Measurements from ENCODE around the gene CETN2. TPM values are rescaled to one million over a fixed set of nuclear protein-coding genes. Genes with fewer than 3 reads are reported as not detected.
"Not testable (repeated sequence)": the region's sequence is repeated elsewhere in the genome, so short reads cannot be mapped to it uniquely, and the experiment has no call there.

Gene CETN2
- total RNA-seq, 1 donor from 2014 or later: 58.2 TPM

GRCh38 chrX:152845618-152846240, 15.2 kb upstream of the CETN2 start:
- Mint-ChIP-seq H3K4me3 (ENCODE audit: low read depth) (no peak overlapping the region), H3K4me1 (ENCODE audit: low read depth) (no peaks in the 10 kb centered on the region), H3K36me3 (ENCODE audit: insufficient read depth) (peaks cover 9% of the 10 kb centered on the region), H3K27ac (no peak overlapping the region), H3K9me3 (ENCODE audit: low read depth) (peaks cover 13% of the 10 kb centered on the region), H3K27me3 (no peaks in the 10 kb centered on the region)
- TF ChIP-seq, protein P1, sequence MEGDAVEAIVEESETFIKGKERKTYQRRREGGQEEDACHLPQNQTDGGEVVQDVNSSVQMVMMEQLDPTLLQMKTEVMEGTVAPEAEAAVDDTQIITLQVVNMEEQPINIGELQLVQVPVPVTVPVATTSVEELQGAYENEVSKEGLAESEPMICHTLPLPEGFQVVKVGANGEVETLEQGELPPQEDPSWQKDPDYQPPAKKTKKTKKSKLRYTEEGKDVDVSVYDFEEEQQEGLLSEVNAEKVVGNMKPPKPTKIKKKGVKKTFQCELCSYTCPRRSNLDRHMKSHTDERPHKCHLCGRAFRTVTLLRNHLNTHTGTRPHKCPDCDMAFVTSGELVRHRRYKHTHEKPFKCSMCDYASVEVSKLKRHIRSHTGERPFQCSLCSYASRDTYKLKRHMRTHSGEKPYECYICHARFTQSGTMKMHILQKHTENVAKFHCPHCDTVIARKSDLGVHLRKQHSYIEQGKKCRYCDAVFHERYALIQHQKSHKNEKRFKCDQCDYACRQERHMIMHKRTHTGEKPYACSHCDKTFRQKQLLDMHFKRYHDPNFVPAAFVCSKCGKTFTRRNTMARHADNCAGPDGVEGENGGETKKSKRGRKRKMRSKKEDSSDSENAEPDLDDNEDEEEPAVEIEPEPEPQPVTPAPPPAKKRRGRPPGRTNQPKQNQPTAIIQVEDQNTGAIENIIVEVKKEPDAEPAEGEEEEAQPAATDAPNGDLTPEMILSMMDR (IDR thresholded peaks at IDR 0.05; ENCODE audit: unreplicated experiment): no peak
- DNase-seq (ENCODE audit: low spot score, unreplicated experiment): no peak

DNA sequence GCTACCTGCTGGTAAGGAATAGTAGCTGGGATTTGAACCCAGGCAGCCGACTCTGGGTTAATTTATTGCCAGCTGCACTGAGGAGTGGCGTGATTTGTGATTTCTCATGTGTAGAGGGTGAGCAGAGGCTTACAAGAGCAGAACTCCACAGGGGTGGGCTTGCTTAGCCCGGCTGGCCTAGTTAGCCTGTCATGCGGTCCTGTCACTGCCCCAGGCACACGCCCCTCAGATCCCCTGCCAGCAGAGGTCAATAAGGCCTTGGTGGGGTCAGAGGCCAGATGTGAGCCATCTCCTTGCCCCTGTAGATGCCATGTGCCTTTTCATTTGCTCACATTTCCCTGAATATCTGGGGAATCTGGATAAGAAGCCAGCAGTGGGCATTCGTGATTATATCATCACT, 13.7 kb upstream of the CETN2 start:
- peaks cover 13% of the 10 kb centered on the region for H3K9me3 Mint-ChIP-seq (ENCODE audit: low read depth)
- no peak overlapping the region for H3K27ac Mint-ChIP-seq
- peaks cover 8% of the 10 kb centered on the region for H3K36me3 Mint-ChIP-seq (ENCODE audit: insufficient read depth)
- no peak overlapping the region for H3K4me3 Mint-ChIP-seq (ENCODE audit: low read depth)
- TF ChIP-seq, protein P1 (IDR thresholded peaks at IDR 0.05; ENCODE audit: unreplicated experiment): no peak
- no peaks in the 10 kb centered on the region for H3K27me3 Mint-ChIP-seq
- DNase-seq (ENCODE audit: low spot score, unreplicated experiment): no peak
- peaks cover 3% of the 10 kb centered on the region for H3K4me1 Mint-ChIP-seq (ENCODE audit: low read depth)

- H3K27me3 Mint-ChIP-seq: no peaks in the 10 kb centered on the region
- TF ChIP-seq, protein P1 (IDR thresholded peaks at IDR 0.05; ENCODE audit: unreplicated experiment): no peak
- no peak overlapping the region for H3K4me3 Mint-ChIP-seq (ENCODE audit: low read depth)
- no peak overlapping the region for H3K27ac Mint-ChIP-seq
- H3K4me1 Mint-ChIP-seq (ENCODE audit: low read depth): peaks cover 3% of the 10 kb centered on the region
- H3K9me3 Mint-ChIP-seq (ENCODE audit: low read depth): peaks cover 14% of the 10 kb centered on the region
- DNase-seq (ENCODE audit: low spot score, unreplicated experiment): no peak
- peaks cover 12% of the 10 kb centered on the region for H3K36me3 Mint-ChIP-seq (ENCODE audit: insufficient read depth)
These were observed 13.3 kb upstream of the CETN2 start for GRCh38 chrX:152843852-152844251.

GRCh38 chrX:152842772-152843338, 12.3 kb upstream of the CETN2 start:
- Mint-ChIP-seq H3K9me3 (ENCODE audit: low read depth) (peaks cover 18% of the 10 kb centered on the region), H3K4me3 (ENCODE audit: low read depth) (no peak overlapping the region), H3K27me3 (no peaks in the 10 kb centered on the region), H3K36me3 (ENCODE audit: insufficient read depth) (peaks cover 15% of the 10 kb centered on the region), H3K27ac (no peak overlapping the region), H3K4me1 (ENCODE audit: low read depth) (peaks cover 4% of the 10 kb centered on the region)
- DNase-seq (ENCODE audit: low spot score, unreplicated experiment): no peak
- TF ChIP-seq, protein P1 (IDR thresholded peaks at IDR 0.05; ENCODE audit: unreplicated experiment): no peak

GRCh38 chrX:152835470-152835869, 4.9 kb upstream of the CETN2 start:
- not testable (repeated sequence) for H3K27ac Mint-ChIP-seq; H3K4me3 Mint-ChIP-seq (ENCODE audit: low read depth); DNase-seq (ENCODE audit: low spot score, unreplicated experiment); H3K27me3 Mint-ChIP-seq
- Mint-ChIP-seq H3K36me3 (ENCODE audit: insufficient read depth) (peaks cover 28% of the 10 kb centered on the region), H3K9me3 (ENCODE audit: low read depth) (peaks cover 38% of the 10 kb centered on the region), H3K4me1 (ENCODE audit: low read depth) (peaks cover 14% of the 10 kb centered on the region)

DNA sequence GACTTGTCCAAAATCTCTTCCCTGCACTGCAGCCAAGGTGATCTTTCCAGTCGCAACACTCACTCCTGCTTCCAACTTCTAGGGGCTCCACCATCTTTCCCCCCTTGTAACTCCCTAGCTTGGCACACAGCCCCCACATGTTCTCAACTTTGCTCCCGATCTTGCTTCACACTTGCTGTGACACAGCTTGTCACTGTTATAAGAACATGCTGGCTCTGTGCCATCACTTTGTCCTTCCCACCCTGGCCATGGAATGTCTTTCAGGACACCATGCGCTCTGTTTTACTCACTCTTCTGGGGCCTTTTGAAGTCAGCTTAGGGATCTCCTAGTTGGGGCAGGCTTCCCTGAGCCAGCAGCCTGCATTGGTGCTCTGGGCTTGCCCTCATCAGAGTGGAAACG, 2.8 kb upstream of the CETN2 start:
- H3K4me3 Mint-ChIP-seq (ENCODE audit: low read depth): peak overlapping the region; percentile 1
- no peaks in the 10 kb centered on the region for H3K27me3 Mint-ChIP-seq
- H3K36me3 Mint-ChIP-seq (ENCODE audit: insufficient read depth): peaks cover 22% of the 10 kb centered on the region
- peaks cover 16% of the 10 kb centered on the region for H3K4me1 Mint-ChIP-seq (ENCODE audit: low read depth)
- peaks cover 40% of the 10 kb centered on the region for H3K9me3 Mint-ChIP-seq (ENCODE audit: low read depth)
- H3K27ac Mint-ChIP-seq: no peak overlapping the region
- no peak for DNase-seq (ENCODE audit: low spot score, unreplicated experiment)
- TF ChIP-seq, protein P1 (IDR thresholded peaks at IDR 0.05; ENCODE audit: unreplicated experiment): no peak
